ENCODE results near the gene ZNF407. TPM values are rescaled to one million over a fixed set of nuclear protein-coding genes. Genes with fewer than 3 reads are reported as not detected.

The ZNF407 gene
- total RNA-seq, 1 donor: 16.6 TPM

DNA sequence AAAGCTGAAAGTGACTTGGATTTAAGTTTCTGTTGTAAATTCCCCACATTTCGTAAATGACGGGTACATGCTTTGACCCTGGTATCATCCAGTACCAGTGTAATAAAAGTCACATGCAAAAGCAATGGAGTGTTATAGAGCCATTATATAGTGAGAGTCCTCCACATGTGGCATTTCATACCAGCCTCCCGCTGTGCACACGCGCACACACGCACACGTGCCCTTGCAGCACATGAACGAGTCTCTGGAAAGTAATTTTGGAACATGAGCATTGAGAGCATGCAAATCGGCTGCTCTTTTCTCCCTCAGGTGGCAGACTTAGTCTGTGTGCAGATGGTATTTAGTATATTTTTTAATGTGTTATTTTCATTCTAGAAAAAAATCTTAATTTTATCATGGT, 198.1 kb downstream of the ZNF407 start:
- Histone ChIP-seq H2AFZ (ENCODE audit: low read length) (no peak overlapping the region), H3K79me2 (ENCODE audit: insufficient read depth, low read length) (no peaks in the 10 kb centered on the region), H3K4me3 (ENCODE audit: insufficient read depth, low read length) (no peak overlapping the region), H3K9me3 (ENCODE audit: low read depth, low read length) (no peaks in the 10 kb centered on the region), H3K27me3 (ENCODE audit: insufficient read depth, low read length) (no peaks in the 10 kb centered on the region), H4K20me1 (ENCODE audit: insufficient read depth, low read length) (no peaks in the 10 kb centered on the region), H3K27ac (ENCODE audit: low read depth, low read length) (no peak overlapping the region), H3K4me2 (ENCODE audit: insufficient read depth, low read length) (no peak overlapping the region), H3K36me3 (ENCODE audit: insufficient read depth, low read length) (no peaks in the 10 kb centered on the region), H3K4me1 (ENCODE audit: insufficient read depth, low read length) (peaks cover 17% of the 10 kb centered on the region)
- DNase-seq (ENCODE audit: insufficient read length, low spot score, missing footprints): no peak
- TF ChIP-seq, protein P1, sequence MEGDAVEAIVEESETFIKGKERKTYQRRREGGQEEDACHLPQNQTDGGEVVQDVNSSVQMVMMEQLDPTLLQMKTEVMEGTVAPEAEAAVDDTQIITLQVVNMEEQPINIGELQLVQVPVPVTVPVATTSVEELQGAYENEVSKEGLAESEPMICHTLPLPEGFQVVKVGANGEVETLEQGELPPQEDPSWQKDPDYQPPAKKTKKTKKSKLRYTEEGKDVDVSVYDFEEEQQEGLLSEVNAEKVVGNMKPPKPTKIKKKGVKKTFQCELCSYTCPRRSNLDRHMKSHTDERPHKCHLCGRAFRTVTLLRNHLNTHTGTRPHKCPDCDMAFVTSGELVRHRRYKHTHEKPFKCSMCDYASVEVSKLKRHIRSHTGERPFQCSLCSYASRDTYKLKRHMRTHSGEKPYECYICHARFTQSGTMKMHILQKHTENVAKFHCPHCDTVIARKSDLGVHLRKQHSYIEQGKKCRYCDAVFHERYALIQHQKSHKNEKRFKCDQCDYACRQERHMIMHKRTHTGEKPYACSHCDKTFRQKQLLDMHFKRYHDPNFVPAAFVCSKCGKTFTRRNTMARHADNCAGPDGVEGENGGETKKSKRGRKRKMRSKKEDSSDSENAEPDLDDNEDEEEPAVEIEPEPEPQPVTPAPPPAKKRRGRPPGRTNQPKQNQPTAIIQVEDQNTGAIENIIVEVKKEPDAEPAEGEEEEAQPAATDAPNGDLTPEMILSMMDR (IDR thresholded peaks at IDR 0.05; ENCODE audit: extremely low read depth, low read depth, low read length): no peak

GRCh38 chr18:74796211-74796610, 198.5 kb downstream of the ZNF407 start:
- Histone ChIP-seq H2AFZ (ENCODE audit: low read length) (no peak overlapping the region), H3K79me2 (ENCODE audit: insufficient read depth, low read length) (no peaks in the 10 kb centered on the region), H3K9me3 (ENCODE audit: low read depth, low read length) (no peaks in the 10 kb centered on the region), H3K36me3 (ENCODE audit: insufficient read depth, low read length) (no peaks in the 10 kb centered on the region), H3K27me3 (ENCODE audit: insufficient read depth, low read length) (no peaks in the 10 kb centered on the region), H3K27ac (ENCODE audit: low read depth, low read length) (no peak overlapping the region), H3K4me1 (ENCODE audit: insufficient read depth, low read length) (peaks cover 17% of the 10 kb centered on the region), H3K4me2 (ENCODE audit: insufficient read depth, low read length) (no peak overlapping the region), H4K20me1 (ENCODE audit: insufficient read depth, low read length) (no peaks in the 10 kb centered on the region), H3K4me3 (ENCODE audit: insufficient read depth, low read length) (no peak overlapping the region)
- TF ChIP-seq, protein P1 (IDR thresholded peaks at IDR 0.05; ENCODE audit: extremely low read depth, low read depth, low read length): no peak
- DNase-seq (ENCODE audit: insufficient read length, low spot score, missing footprints): no peak

DNA sequence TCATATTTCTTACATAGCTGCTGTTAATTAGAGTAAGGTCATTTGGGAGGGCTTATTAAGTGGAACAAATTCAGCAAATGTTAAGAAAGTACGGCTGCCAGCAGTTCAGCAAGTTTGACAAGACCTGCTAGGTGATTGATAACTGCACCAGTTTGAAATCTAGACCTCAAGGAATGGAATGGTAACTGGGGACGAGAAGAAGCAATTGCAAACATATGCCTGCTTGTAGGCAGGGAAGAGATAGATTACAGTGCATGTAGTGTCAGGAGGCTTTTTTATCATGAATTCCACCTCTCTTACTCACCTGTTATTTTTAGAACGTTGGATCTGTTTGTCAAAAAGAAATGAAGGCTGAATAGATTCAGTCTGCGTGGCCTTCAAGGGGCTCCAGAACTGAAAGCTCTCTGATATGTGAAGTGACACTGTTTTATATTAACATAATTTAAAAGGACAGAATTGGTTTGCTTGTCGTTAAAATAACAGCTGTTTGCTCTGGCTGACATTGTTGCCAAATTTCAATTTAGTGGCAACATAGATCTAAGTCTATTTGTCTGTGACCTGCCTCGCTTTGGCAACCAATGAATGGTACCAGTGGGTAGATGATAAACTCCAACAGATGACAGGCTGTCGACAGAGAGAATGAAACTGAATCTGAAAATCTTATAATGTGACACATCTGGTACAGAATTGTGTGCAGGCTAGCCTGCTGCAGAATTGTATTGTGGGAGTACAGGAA, 199.3 kb downstream of the ZNF407 start:
- Histone ChIP-seq H3K9me3 (ENCODE audit: low read depth, low read length) (no peaks in the 10 kb centered on the region), H2AFZ (ENCODE audit: low read length) (peak overlapping the region; percentile 72), H3K27ac (ENCODE audit: low read depth, low read length) (peak overlapping the region; percentile 77), H3K79me2 (ENCODE audit: insufficient read depth, low read length) (no peaks in the 10 kb centered on the region), H3K4me2 (ENCODE audit: insufficient read depth, low read length) (peak overlapping the region; percentile 76), H3K4me3 (ENCODE audit: insufficient read depth, low read length) (peak overlapping the region; percentile 59), H3K36me3 (ENCODE audit: insufficient read depth, low read length) (no peaks in the 10 kb centered on the region), H3K4me1 (ENCODE audit: insufficient read depth, low read length) (peaks cover 17% of the 10 kb centered on the region), H3K27me3 (ENCODE audit: insufficient read depth, low read length) (no peaks in the 10 kb centered on the region), H4K20me1 (ENCODE audit: insufficient read depth, low read length) (no peaks in the 10 kb centered on the region)
- TF ChIP-seq, protein P1 (IDR thresholded peaks at IDR 0.05; ENCODE audit: extremely low read depth, low read depth, low read length): no peak
- no peak for DNase-seq (ENCODE audit: insufficient read length, low spot score, missing footprints)

DNA sequence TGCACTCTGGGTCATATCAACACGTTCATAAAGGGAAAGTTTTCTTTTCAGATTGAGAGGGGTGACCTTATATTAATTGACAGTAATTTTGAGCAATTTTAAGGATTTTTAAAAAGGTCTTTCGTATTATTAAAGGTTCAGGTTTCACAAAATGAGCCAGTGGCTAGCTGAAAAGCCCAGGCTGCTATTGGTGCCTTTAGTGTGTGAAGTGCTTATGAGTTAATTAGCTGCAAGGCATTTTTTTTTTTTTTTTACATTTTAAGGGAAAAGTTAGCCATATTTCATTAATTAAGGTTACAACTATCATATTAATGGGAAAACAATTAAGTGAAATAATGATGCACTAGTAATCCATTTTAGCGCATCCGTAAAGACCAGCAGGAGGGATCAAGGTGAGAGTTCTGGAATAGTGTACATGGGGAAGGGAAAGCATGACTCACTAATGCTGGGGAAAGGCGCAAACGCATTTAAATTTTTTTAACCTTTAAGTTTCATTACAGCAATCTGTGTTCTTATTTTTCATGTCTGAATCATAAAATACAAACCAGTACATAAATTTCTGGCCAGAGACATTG, 200.0 kb downstream of the ZNF407 start:
- Histone ChIP-seq H2AFZ (ENCODE audit: low read length) (no peak overlapping the region), H3K27ac (ENCODE audit: low read depth, low read length) (peak overlapping the region; percentile 77), H3K9me3 (ENCODE audit: low read depth, low read length) (no peaks in the 10 kb centered on the region), H3K27me3 (ENCODE audit: insufficient read depth, low read length) (no peaks in the 10 kb centered on the region), H4K20me1 (ENCODE audit: insufficient read depth, low read length) (no peaks in the 10 kb centered on the region), H3K36me3 (ENCODE audit: insufficient read depth, low read length) (no peaks in the 10 kb centered on the region), H3K4me3 (ENCODE audit: insufficient read depth, low read length) (peak overlapping the region; percentile 59), H3K4me2 (ENCODE audit: insufficient read depth, low read length) (peak overlapping the region; percentile 76), H3K79me2 (ENCODE audit: insufficient read depth, low read length) (no peaks in the 10 kb centered on the region), H3K4me1 (ENCODE audit: insufficient read depth, low read length) (peaks cover 17% of the 10 kb centered on the region)
- no peak for DNase-seq (ENCODE audit: insufficient read length, low spot score, missing footprints)
- TF ChIP-seq, protein P1 (IDR thresholded peaks at IDR 0.05; ENCODE audit: extremely low read depth, low read depth, low read length): no peak

Data from osteoblast (primary cell).